H1 (cell line): Measurements from ENCODE around the gene GPR135. TPM values are rescaled to one million over a fixed set of nuclear protein-coding genes. Genes with fewer than 3 reads are reported as not detected.

Experiments used
- CTCF ChIA-PET: fragments of 300-600 bp; sonication (Branson Sonifier 250); formaldehyde crosslinking; loops from one replicate; lab custom pipeline; 2021; ENCODE audit not compliant: partially characterized antibody; lab: Charles Lee
- POLR2A ChIA-PET: fragments of 300-600 bp; sonication (Branson Sonifier 250); formaldehyde crosslinking; loops from one replicate; lab custom pipeline; 2021; ENCODE audit warnings: inconsistent platforms; ENCODE audit not compliant: partially characterized antibody; lab: Charles Lee
- DNase-seq, 2 experiments: peaks; one replicate each; pipeline versions ENCODE4 v3.0.0 to v3.0.0-alpha.2; 2010 to 2022; ENCODE audit warnings: low spot score in 2 of 2, low read depth in 1 of 2, mixed read lengths in 1 of 2
- FAIRE-seq: peaks from 2 replicates; lab custom pipeline; 2011; peaks lifted over from hg19 to GRCh38; lab: Jason Lieb, UNC
- H2AFZ ChIP-seq: 2 replicates; pipeline ENCODE4 v1.8.1; 2012; ENCODE audit warnings: low read length, inconsistent platforms
- H2AK5ac ChIP-seq: 2 replicates; pipeline ENCODE4 v1.6.1; 2013; ENCODE audit warnings: low read depth, low read length
- H2BK120ac ChIP-seq: replicated peaks from 2 replicates; pipeline ENCODE3; 2013; ENCODE audit warnings: low read depth, low read length, inconsistent platforms
- H2BK12ac ChIP-seq: 2 replicates; pipeline ENCODE4 v1.6.1; 2013; ENCODE audit warnings: low read depth, low read length
- H2BK15ac ChIP-seq: 2 replicates; pipeline ENCODE4 v1.6.1; 2013; ENCODE audit warnings: low read length
- H2BK20ac ChIP-seq: 2 replicates; pipeline ENCODE4 v1.6.1; 2013; ENCODE audit warnings: low read length
- H2BK5ac ChIP-seq: 2 replicates; pipeline ENCODE4 v1.6.1; 2013; ENCODE audit warnings: low read depth, low read length
- H3K14ac ChIP-seq: 2 replicates; pipeline ENCODE4 v1.6.1; 2013; ENCODE audit warnings: inconsistent platforms; ENCODE audit not compliant: insufficient read length
- H3K18ac ChIP-seq: 2 replicates; pipeline ENCODE4 v1.6.1; 2013; ENCODE audit warnings: low read length; ENCODE audit errors: extremely low read depth
- H3K23ac ChIP-seq: 2 replicates; pipeline ENCODE4 v1.6.1; 2013; ENCODE audit warnings: inconsistent platforms; ENCODE audit not compliant: insufficient read length
- H3K23me2 ChIP-seq: 2 replicates; pipeline ENCODE4 v1.6.1; 2013; ENCODE audit warnings: low read depth, low read length
- H3K27ac ChIP-seq: 2 replicates; pipeline ENCODE4 v1.6.1; 2011; ENCODE audit warnings: low read depth, low read length, inconsistent platforms
- H3K27me3 ChIP-seq, 4 experiments: replicated peaks in 1 of 4; 1 replicate in 1 of 4; 2 replicates in 3 of 4; pipeline versions ENCODE4 v1.6.1 to v1.8.1; 2011 to 2013; ENCODE audit warnings: low read length in 3 of 4, mild to moderate bottlenecking in 3 of 4, inconsistent platforms in 2 of 4, mixed read lengths in 2 of 4, moderate library complexity in 1 of 4; ENCODE audit not compliant: control insufficient read depth in 3 of 4, insufficient read depth in 3 of 4; ENCODE audit errors: extremely low read depth in 1 of 4
- H3K36me3 ChIP-seq, 4 experiments: 2 replicates each; pipeline versions ENCODE4 v1.6.1 to v1.8.1; 2011 to 2013; ENCODE audit warnings: mild to moderate bottlenecking in 4 of 4, low read length in 3 of 4, moderate library complexity in 2 of 4, control low read depth in 1 of 4, inconsistent platforms in 1 of 4; ENCODE audit not compliant: insufficient read depth in 4 of 4, control insufficient read depth in 2 of 4
- H3K4ac ChIP-seq: replicated peaks from 2 replicates; pipeline ENCODE3; 2013; ENCODE audit warnings: low read length, low read depth, mixed read lengths, inconsistent platforms; ENCODE audit not compliant: insufficient read length
- H3K4me1 ChIP-seq, 4 experiments: replicated peaks in 1 of 4; 1 replicate in 1 of 4; 2 replicates in 3 of 4; pipeline versions ENCODE4 v1.6.1 to v1.8.1; 2011 to 2013; ENCODE audit warnings: low read length in 3 of 4, inconsistent platforms in 2 of 4, mixed read lengths in 1 of 4; ENCODE audit not compliant: insufficient read depth in 4 of 4, control insufficient read depth in 3 of 4
- H3K4me2 ChIP-seq, 2 experiments: 2 replicates each; pipeline versions ENCODE4 v1.6.1 to v1.8.1; 2011 to 2013; ENCODE audit warnings: low read depth in 2 of 2, low read length in 2 of 2, control low read depth in 1 of 2, inconsistent platforms in 1 of 2, mild to moderate bottlenecking in 1 of 2; ENCODE audit not compliant: insufficient read depth in 1 of 2
- H3K4me3 ChIP-seq, 4 experiments: fragments of 200-600, 300-600 bp in 1 of 4; sonication (generic), shearing (Covaris generic), sonication (Bioruptor Twin) in 1 of 4; 2 replicates each; pipeline versions ENCODE4 v1.5.1 to v1.8.1; 2011 to 2016; ENCODE audit warnings: low read length in 4 of 4, low read depth in 3 of 4, control low read depth in 2 of 4, inconsistent platforms in 2 of 4, mild to moderate bottlenecking in 2 of 4, mixed read lengths in 1 of 4, moderate library complexity in 1 of 4; ENCODE audit not compliant: insufficient read depth in 2 of 4; ENCODE audit errors: extremely low read depth in 1 of 4
- H3K56ac ChIP-seq: replicated peaks from 2 replicates; pipeline ENCODE3; 2013; ENCODE audit warnings: low read depth, mild to moderate bottlenecking, mixed read lengths, low read length, inconsistent platforms; ENCODE audit not compliant: insufficient read length
- H3K79me1 ChIP-seq: 2 replicates; pipeline ENCODE4 v1.6.1; 2013; ENCODE audit warnings: low read depth, low read length, control low read depth
- H3K79me2 ChIP-seq, 2 experiments: 2 replicates each; pipeline versions ENCODE4 v1.6.1 to v1.8.1; 2012 to 2013; ENCODE audit warnings: low read length in 2 of 2, mild to moderate bottlenecking in 2 of 2, inconsistent platforms in 1 of 2; ENCODE audit not compliant: insufficient read depth in 2 of 2, control insufficient read depth in 1 of 2
- H3K9ac ChIP-seq, 4 experiments: replicated peaks in 1 of 4; 1 replicate in 1 of 4; 2 replicates in 3 of 4; pipeline versions ENCODE4 v1.6.1 to v1.8.1; 2011 to 2013; ENCODE audit warnings: low read depth in 3 of 4, low read length in 3 of 4, control low read depth in 2 of 4, mild to moderate bottlenecking in 2 of 4, moderate library complexity in 2 of 4, inconsistent platforms in 1 of 4; ENCODE audit errors: extremely low read depth in 1 of 4
- H3K9me3 ChIP-seq, 2 experiments: 2 replicates each; pipeline versions ENCODE4 v1.6.1 to v1.8.1; 2012 to 2013; ENCODE audit warnings: mild to moderate bottlenecking in 2 of 2, moderate library complexity in 2 of 2, control low read depth in 1 of 2, inconsistent platforms in 1 of 2, low read depth in 1 of 2, low read length in 1 of 2, mixed read lengths in 1 of 2; ENCODE audit not compliant: insufficient read depth in 2 of 2
- H4K20me1 ChIP-seq, 2 experiments: replicated peaks in 1 of 2; 2 replicates each; pipeline versions ENCODE3 to v1.8.1; 2011 to 2013; ENCODE audit warnings: inconsistent platforms in 2 of 2, low read length in 2 of 2, mild to moderate bottlenecking in 1 of 2; ENCODE audit not compliant: insufficient read depth in 2 of 2, control insufficient read depth in 1 of 2
- H4K5ac ChIP-seq: 2 replicates; pipeline ENCODE4 v1.6.1; 2013; ENCODE audit warnings: low read length, low read depth, mixed read lengths, inconsistent platforms; ENCODE audit not compliant: insufficient read length
- H4K8ac ChIP-seq: 2 replicates; pipeline ENCODE4 v1.8.0; 2013; ENCODE audit warnings: mild to moderate bottlenecking, moderate library complexity, low read length, inconsistent platforms; ENCODE audit not compliant: insufficient read depth; ENCODE audit errors: extremely low read depth
- H4K91ac ChIP-seq: replicated peaks from 2 replicates; pipeline ENCODE3; 2013; ENCODE audit warnings: low read length, mixed read lengths, inconsistent platforms; ENCODE audit not compliant: insufficient read length
- BCL11A ChIP-seq, 2 experiments: IDR thresholded peaks; one replicate each; pipeline ENCODE4 v1.6.1; 2011; ENCODE audit warnings: low read depth in 2 of 2, low read length in 2 of 2, mild to moderate bottlenecking in 2 of 2
- BRCA1 ChIP-seq: IDR thresholded peaks from 2 replicates; pipeline ENCODE4 v1.6.1; 2012; ENCODE audit warnings: low read depth, low read length, improper control_type of control experiment
- GABPA ChIP-seq: IDR thresholded peaks from 2 replicates; pipeline ENCODE4 v1.6.1; 2011; ENCODE audit warnings: mild to moderate bottlenecking, low read length, moderate library complexity, borderline replicate concordance; ENCODE audit not compliant: insufficient read depth
- KDM1A ChIP-seq: fragments of 200-600, 300-600 bp; sonication (generic); IDR thresholded peaks from 2 replicates; pipeline ENCODE4 v1.7.1; 2016; ENCODE audit warnings: mild to moderate bottlenecking, low read length, borderline replicate concordance
- MAFK ChIP-seq: IDR thresholded peaks from 2 replicates; pipeline ENCODE4 v1.6.1; 2012; ENCODE audit warnings: low read depth, mild to moderate bottlenecking, improper control_type of control experiment, low read length
- MAX ChIP-seq: IDR thresholded peaks from 2 replicates; pipeline ENCODE4 v1.6.1; 2012; ENCODE audit warnings: inconsistent platforms
- NRF1 ChIP-seq: IDR thresholded peaks from 2 replicates; pipeline ENCODE4 v1.6.1; 2011; ENCODE audit warnings: mild to moderate bottlenecking, low read depth, low read length, improper control_type of control experiment
- POLR2AphosphoS5 ChIP-seq: IDR thresholded peaks from 2 replicates; pipeline ENCODE4 v1.6.1; 2011; ENCODE audit warnings: low read depth, low read length
- POU5F1 ChIP-seq: IDR thresholded peaks from 2 replicates; pipeline ENCODE4 v1.6.1; 2011; ENCODE audit warnings: low read depth, mild to moderate bottlenecking, low read length, moderate library complexity
- RAD21 ChIP-seq, 2 experiments: IDR thresholded peaks in 1 of 2; conservative IDR thresholded peaks in 1 of 2; 2 replicates each; pipeline ENCODE4 v1.6.1; 2011; ENCODE audit warnings: low read depth in 2 of 2, low read length in 2 of 2, improper control_type of control experiment in 1 of 2, inconsistent platforms in 1 of 2, mild to moderate bottlenecking in 1 of 2, moderate library complexity in 1 of 2
- RFX5 ChIP-seq: IDR thresholded peaks from 2 replicates; pipeline ENCODE4 v1.6.1; 2011; ENCODE audit warnings: low read depth, low read length, improper control_type of control experiment, borderline replicate concordance
- SIX5 ChIP-seq: IDR thresholded peaks from 2 replicates; pipeline ENCODE4 v1.6.1; 2011; ENCODE audit warnings: mild to moderate bottlenecking, low read depth, low read length
- WGBS, 2 experiments: shearing (Covaris generic) in 1 of 2; methylation state at CpG; one replicate each; pipeline versions ENCODE4 v1.1.6 to v1.1.7; 2013 to 2015; ENCODE audit warnings: low lambda C conversion rate in 2 of 2, mixed read lengths in 2 of 2, inconsistent platforms in 1 of 2, low coverage in 1 of 2, missing lambda C conversion rate in 1 of 2; ENCODE audit not compliant: insufficient replicate concordance in 2 of 2, insufficient coverage in 1 of 2, insufficient read length in 1 of 2; ENCODE audit errors: extremely low coverage in 1 of 2, missing lambda C conversion rate in 1 of 2; 5-methylcytosine and 5-hydroxymethylcytosine counted together
- polyA plus RNA-seq, 7 experiments: library from polyadenylated mRNA; depleted of rRNA in 3 of 7; stranded (reverse) in 5 of 7; unstranded in 2 of 7; fragments of >200 nt in 5 of 7; fragments of 200-250 nt in 2 of 7; gene quantifications; 1 replicate in 5 of 7; 2 replicates in 1 of 7; 4 replicates in 1 of 7; pipeline versions ENCODE4 v1.2.1 to v1.2.3, GENCODE V29; 2011 to 2013; ENCODE audit warnings: missing spikeins in 2 of 7, mixed read lengths in 2 of 7
- total RNA-seq: library from RNA; stranded (reverse); fragmentation: NEBNext Ultra II Directional; extraction: Animal tissue kit (Norgen Biotek cat#: 25700); gene quantifications from 2 replicates; pipeline ENCODE4 v1.2.1, GENCODE V29; 2021

Gene GPR135
- total and polyA plus RNA-seq, 2 of the 8 experiments (the other 6 are each of a cell fraction or from before 2014, with no cell fraction given) = 0.48 to 1.1 TPM

GRCh38 chr14:59482541-59483331 is 17.6 kb upstream of the GPR135 start:
- no peak for FAIRE-seq
- Histone ChIP-seq H3K4ac (no peak overlapping the region), H2AK5ac (no peak overlapping the region), H2BK5ac (no peak overlapping the region), H3K79me1 (no peaks in the 10 kb centered on the region), H3K56ac (no peak overlapping the region), H3K36me3 (peaks cover 2 to 16% (median 4%) of the 10 kb centered on the region in 4 experiments; a peak in 6 of 8 replicates), H4K20me1 (peaks cover 0 to 2% of the 10 kb centered on the region in 2 experiments), H4K8ac (no peak overlapping the region), H4K91ac (no peak overlapping the region), H3K79me2 (peaks cover 0 to 45% of the 10 kb centered on the region in 2 experiments; a peak in 3 of 4 replicates), H3K9me3 (no peaks in the 10 kb centered on the region), H2AFZ (no peak overlapping the region), H3K14ac (no peak overlapping the region), H3K27me3 (no peaks in the 10 kb centered on the region), H2BK15ac (no peak overlapping the region), H3K4me1 (peaks cover 0 to 10% (median 3%) of the 10 kb centered on the region in 4 experiments; a peak in 3 of 7 replicates), H4K5ac (no peak overlapping the region), H3K4me2 (peak overlapping the region; percentile 89 to 97), H2BK12ac (no peak overlapping the region), H3K18ac (no peak overlapping the region), H3K27ac (no peak overlapping the region), H2BK20ac (no peak overlapping the region), H3K23ac (no peak overlapping the region), H3K23me2 (peaks cover 7% of the 10 kb centered on the region), H3K9ac (peak overlapping the region in 1 of 4 experiments; percentile 72; a peak in 1 of 7 replicates), H2BK120ac (no peak overlapping the region), H3K4me3 (peak overlapping the region; percentile 71 to 90 (median 75))
- DNase-seq = no peak
- 79% methylated on average over 6 of the region's 6 CpGs; no CpG with 5 or more reads in 1 of the 2 experiments for WGBS, 2 experiments
- CTCF ChIA-PET = interaction anchor here (0.6 to 2.2 kb wide), 8 partner anchors 8 to 358 kb away, joined by 3 to 6 read pairs (median 3); partner anchors contain the start of gene CCDC175
- POLR2A ChIA-PET = interaction anchor here (1.1 to 2.3 kb wide), 7 partner anchors 8 to 1186 kb away, joined by 3 to 7 read pairs (median 5); partner anchors contain the start of gene GPR135
- TF ChIP-seq NRF1 (no peak), MAX (no peak), MAFK (no peak), RAD21 (IDR thresholded peaks at IDR 0.05 in 1 of 2, conservative IDR thresholded peaks at IDR 0.05 in 1 of 2; ENCODE audit: low read depth in 2 of 2, low read length in 2 of 2) (no peak), BRCA1 (no peak), SIX5 (no peak), GABPA (no peak), POU5F1 (no peak), POLR2AphosphoS5 (no peak), KDM1A (no peak), RFX5 (no peak), BCL11A (IDR thresholded peaks at IDR 0.05; ENCODE audit: low read depth in 2 of 2, low read length in 2 of 2) (no peak)
